CD14-positive monocyte (primary cell): ENCODE data around the gene TPM1. TPM values are rescaled to one million over a fixed set of nuclear protein-coding genes. Genes with fewer than 3 reads are reported as not detected.

Experiments used
- DNase-seq, 3 donors: peaks; one replicate each; pipeline ENCODE4 v3.0.0-alpha.2; 2011 to 2022
- H2AFZ ChIP-seq: 2 replicates; pipeline ENCODE4 v1.6.0; 2012; ENCODE audit warnings: mild to moderate bottlenecking, low read depth, low read length, inconsistent platforms; ENCODE audit not compliant: insufficient read depth, poor library complexity, severe bottlenecking
- H3K27ac ChIP-seq, 2 donors: 1 replicate in 1 of 2; 2 replicates in 1 of 2; pipeline ENCODE4 v1.5.1; 2012 to 2013; ENCODE audit warnings: low read length in 2 of 2, control low read depth in 1 of 2, inconsistent platforms in 1 of 2, low read depth in 1 of 2, mild to moderate bottlenecking in 1 of 2
- H3K27me3 ChIP-seq, 2 donors: one replicate each; pipeline versions ENCODE4 v1.6.0 to v1.6.1; 2011 to 2013; ENCODE audit warnings: low read length in 2 of 2; ENCODE audit not compliant: control insufficient read depth in 2 of 2, insufficient read depth in 2 of 2
- H3K36me3 ChIP-seq, 2 donors: replicated peaks in 1 of 2; 1 replicate in 1 of 2; 2 replicates in 1 of 2; pipeline versions ENCODE4 v1.5.1 to v1.6.1; 2012 to 2013; ENCODE audit warnings: low read length in 2 of 2, control low read depth in 1 of 2, inconsistent platforms in 1 of 2, mild to moderate bottlenecking in 1 of 2; ENCODE audit not compliant: insufficient read depth in 2 of 2, control insufficient read depth in 1 of 2
- H3K4me1 ChIP-seq, 2 donors: 1 replicate in 1 of 2; 2 replicates in 1 of 2; pipeline versions ENCODE4 v1.5.1 to v1.6.1; 2012 to 2013; ENCODE audit warnings: low read length in 2 of 2, control low read depth in 1 of 2, inconsistent platforms in 1 of 2, mild to moderate bottlenecking in 1 of 2, moderate library complexity in 1 of 2; ENCODE audit not compliant: insufficient read depth in 2 of 2, control insufficient read depth in 1 of 2
- H3K4me2 ChIP-seq: replicated peaks from 2 replicates; pipeline ENCODE3; 2012; ENCODE audit warnings: low read length, moderate library complexity, mild to moderate bottlenecking; ENCODE audit not compliant: poor library complexity, severe bottlenecking; ENCODE audit errors: extremely low read depth
- H3K4me3 ChIP-seq, 3 experiments: fragments of 200-600 bp in 1 of 3; sonication (generic) in 1 of 3; replicated peaks in 1 of 3; 1 replicate in 2 of 3; 2 replicates in 1 of 3; pipeline ENCODE4 v1.5.1; 2011 to 2013; ENCODE audit warnings: low read length in 3 of 3, mild to moderate bottlenecking in 3 of 3, control low read depth in 2 of 3, low read depth in 2 of 3, inconsistent platforms in 1 of 3, moderate library complexity in 1 of 3
- H3K79me2 ChIP-seq: 2 replicates; pipeline ENCODE4 v1.6.0; 2012; ENCODE audit warnings: mild to moderate bottlenecking, control low read depth, inconsistent platforms, low read length, moderate library complexity; ENCODE audit not compliant: insufficient read depth
- H3K9ac ChIP-seq: 2 replicates; pipeline ENCODE4 v1.6.0; 2017; ENCODE audit warnings: low read length, mild to moderate bottlenecking; ENCODE audit not compliant: insufficient read depth, poor library complexity, severe bottlenecking
- H3K9me3 ChIP-seq, 2 donors: replicated peaks in 1 of 2; 1 replicate in 1 of 2; 2 replicates in 1 of 2; pipeline versions ENCODE4 v1.5.1 to v1.6.1; 2012 to 2013; ENCODE audit warnings: low read length in 2 of 2, control low read depth in 1 of 2; ENCODE audit not compliant: control insufficient read depth in 1 of 2, insufficient read depth in 1 of 2
- H4K20me1 ChIP-seq: 2 replicates; pipeline ENCODE4 v1.6.0; 2012; ENCODE audit warnings: mild to moderate bottlenecking, low read length, control low read depth, moderate library complexity; ENCODE audit not compliant: insufficient read depth
- H3K27ac Mint-ChIP-seq, 7 donors: one replicate each; pipeline ENCODE4 v1.8.0; 2020; ENCODE audit warnings: mild to moderate bottlenecking in 7 of 7, mixed read lengths in 7 of 7, moderate library complexity in 6 of 7, inconsistent platforms in 2 of 7
- H3K27me3 Mint-ChIP-seq, 3 donors: one replicate each; pipeline ENCODE4 v1.8.0; 2021 to 2022; ENCODE audit warnings: low read depth in 3 of 3, mild to moderate bottlenecking in 3 of 3, mixed read lengths in 3 of 3, moderate library complexity in 3 of 3, inconsistent platforms in 1 of 3
- H3K36me3 Mint-ChIP-seq, 2 donors: one replicate each; pipeline ENCODE4 v1.8.0; 2020; ENCODE audit warnings: mixed read lengths in 2 of 2, inconsistent platforms in 1 of 2, mild to moderate bottlenecking in 1 of 2
- H3K4me1 Mint-ChIP-seq: one replicate; pipeline ENCODE4 v1.8.0; 2020; ENCODE audit warnings: mild to moderate bottlenecking, mixed read lengths
- H3K4me3 Mint-ChIP-seq, 2 donors: one replicate each; pipeline ENCODE4 v1.8.0; 2020; ENCODE audit warnings: mild to moderate bottlenecking in 2 of 2, mixed read lengths in 2 of 2, moderate library complexity in 1 of 2
- H3K9me3 Mint-ChIP-seq, 7 donors: one replicate each; pipeline ENCODE4 v1.8.0; 2020 to 2022; ENCODE audit warnings: mixed read lengths in 7 of 7, mild to moderate bottlenecking in 6 of 7, moderate library complexity in 6 of 7, inconsistent platforms in 2 of 7
- WGBS: methylation state at CpG from one replicate; pipeline ENCODE4 v1.1.5; 2013; ENCODE audit warnings: missing lambda C conversion rate; ENCODE audit not compliant: insufficient coverage; 5-methylcytosine and 5-hydroxymethylcytosine counted together
- intact Hi-C, 2 donors: fragments of 100-400 bp; cut with micrococcal nuclease; formaldehyde crosslinking; loops; one replicate each; pipeline versions ENCODE4 v1.15.0 to v1.15.1; 2023
- polyA plus RNA-seq, 3 donors: library from polyadenylated mRNA; depleted of rRNA in 1 of 3; unstranded in 2 of 3; stranded (reverse) in 1 of 3; fragments of 300-500 nt in 2 of 3; fragments of >200 nt in 1 of 3; fragmentation: Illumina TruSeq in 2 of 3; gene quantifications; 1 replicate in 2 of 3; 2 replicates in 1 of 3; pipeline ENCODE4 v1.2.3, GENCODE V29; 2012 to 2021
- TF ChIP-seq, protein P1 (sequence below): fragments of 200-600 bp; IDR thresholded peaks from one replicate; pipeline ENCODE4 v1.8.0; 2022; ENCODE audit warnings: antibody characterized with exemption, mild to moderate bottlenecking

The TPM1 gene
- polyA plus RNA-seq, 3 donors, result 11.7 to 15.9 (median 11.9) TPM

DNA sequence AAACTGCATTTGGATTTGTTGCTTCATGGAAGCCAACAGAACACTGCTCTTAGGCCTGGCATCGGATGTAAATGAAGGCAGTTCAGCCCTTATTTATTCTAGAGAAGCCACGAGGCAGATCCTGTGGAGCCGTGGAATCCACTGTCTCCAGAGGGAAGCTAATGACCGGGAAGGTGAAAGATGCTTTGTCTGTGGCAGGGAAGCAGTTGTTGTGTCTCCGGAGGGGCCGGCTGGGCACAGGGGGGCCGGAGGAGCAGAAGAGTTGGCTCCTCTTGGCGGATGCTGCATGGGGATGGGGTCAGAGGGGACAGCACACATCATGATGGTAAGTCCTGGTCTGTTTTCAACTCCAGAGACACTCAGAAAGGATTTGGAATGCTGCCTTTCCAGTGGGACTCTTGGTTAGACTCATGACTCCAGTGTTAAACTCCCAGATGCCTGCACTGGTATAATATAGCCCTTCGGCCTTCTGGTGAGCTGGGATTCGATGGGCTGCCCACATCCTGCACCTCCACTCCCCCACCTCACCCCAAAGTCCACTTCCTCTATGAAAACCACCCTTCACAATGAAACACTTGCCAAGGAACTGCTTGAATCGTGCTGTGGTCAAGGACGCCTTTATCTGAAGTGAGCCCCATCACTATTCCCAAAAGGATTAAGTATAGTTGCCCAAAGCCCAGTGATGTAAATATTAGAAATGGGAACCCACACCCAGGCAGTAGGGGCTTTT, 33.6 kb downstream of the TPM1 start:
- no peak for DNase-seq
- no peak overlapping the region for H3K27ac Mint-ChIP-seq
- H3K9me3 ChIP-seq, result no peaks in the 10 kb centered on the region
- H3K27me3 Mint-ChIP-seq, result peaks cover 0 to 13% (median 6%) of the 10 kb centered on the region in 3 donors
- TF ChIP-seq, protein P1, sequence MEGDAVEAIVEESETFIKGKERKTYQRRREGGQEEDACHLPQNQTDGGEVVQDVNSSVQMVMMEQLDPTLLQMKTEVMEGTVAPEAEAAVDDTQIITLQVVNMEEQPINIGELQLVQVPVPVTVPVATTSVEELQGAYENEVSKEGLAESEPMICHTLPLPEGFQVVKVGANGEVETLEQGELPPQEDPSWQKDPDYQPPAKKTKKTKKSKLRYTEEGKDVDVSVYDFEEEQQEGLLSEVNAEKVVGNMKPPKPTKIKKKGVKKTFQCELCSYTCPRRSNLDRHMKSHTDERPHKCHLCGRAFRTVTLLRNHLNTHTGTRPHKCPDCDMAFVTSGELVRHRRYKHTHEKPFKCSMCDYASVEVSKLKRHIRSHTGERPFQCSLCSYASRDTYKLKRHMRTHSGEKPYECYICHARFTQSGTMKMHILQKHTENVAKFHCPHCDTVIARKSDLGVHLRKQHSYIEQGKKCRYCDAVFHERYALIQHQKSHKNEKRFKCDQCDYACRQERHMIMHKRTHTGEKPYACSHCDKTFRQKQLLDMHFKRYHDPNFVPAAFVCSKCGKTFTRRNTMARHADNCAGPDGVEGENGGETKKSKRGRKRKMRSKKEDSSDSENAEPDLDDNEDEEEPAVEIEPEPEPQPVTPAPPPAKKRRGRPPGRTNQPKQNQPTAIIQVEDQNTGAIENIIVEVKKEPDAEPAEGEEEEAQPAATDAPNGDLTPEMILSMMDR, result no peak
- no peaks in the 10 kb centered on the region for H3K36me3 ChIP-seq
- H3K27me3 ChIP-seq, result no peaks in the 10 kb centered on the region
- no peak overlapping the region for H2AFZ ChIP-seq
- no peak overlapping the region for H3K4me2 ChIP-seq
- H3K9me3 Mint-ChIP-seq, result peaks cover 0 to 1% (median 0%) of the 10 kb centered on the region in 7 donors
- H4K20me1 ChIP-seq, result no peaks in the 10 kb centered on the region
- 69% methylated on average over 10 of the region's 12 CpGs for WGBS
- no peak overlapping the region for H3K4me3 ChIP-seq
- H3K9ac ChIP-seq, result no peak overlapping the region
- H3K27ac ChIP-seq, result no peak overlapping the region
- H3K4me1 ChIP-seq, result no peaks in the 10 kb centered on the region
- intact Hi-C loops, result no loop called here
- peaks cover under 1 to 1% of the 10 kb centered on the region in 2 donors for H3K36me3 Mint-ChIP-seq
- no peak overlapping the region for H3K4me3 Mint-ChIP-seq
- H3K79me2 ChIP-seq, result no peaks in the 10 kb centered on the region
- peaks cover 6% of the 10 kb centered on the region for H3K4me1 Mint-ChIP-seq

DNA sequence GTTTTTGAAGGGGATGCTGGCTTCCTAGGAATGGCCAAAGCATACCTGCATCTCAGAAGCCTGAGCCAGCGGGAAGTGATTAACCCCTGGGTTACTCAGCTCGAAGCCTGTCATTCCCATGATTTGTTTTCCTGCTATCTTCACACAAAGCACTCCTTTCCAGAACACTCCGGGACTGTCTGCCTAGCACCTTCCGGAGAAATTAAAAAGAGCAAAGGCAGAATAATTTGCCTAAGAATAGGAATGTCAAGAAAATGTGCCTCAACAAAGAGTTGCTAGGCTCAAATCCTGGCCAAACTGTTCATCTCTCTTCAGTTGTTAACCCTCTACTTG, 34.1 kb downstream of the TPM1 start:
- H2AFZ ChIP-seq, result no peak overlapping the region
- intact Hi-C loops, result no loop called here
- no peaks in the 10 kb centered on the region for H3K79me2 ChIP-seq
- H3K4me2 ChIP-seq, result no peak overlapping the region
- H3K27ac Mint-ChIP-seq, result no peak overlapping the region
- peaks cover 6% of the 10 kb centered on the region for H3K4me1 Mint-ChIP-seq
- no peak overlapping the region for H3K9ac ChIP-seq
- no peak for DNase-seq
- TF ChIP-seq, protein P1, result no peak
- no peaks in the 10 kb centered on the region for H3K4me1 ChIP-seq
- no peak overlapping the region for H3K4me3 ChIP-seq
- H3K27me3 Mint-ChIP-seq, result peaks cover 2 to 13% (median 6%) of the 10 kb centered on the region in 3 donors
- no peaks in the 10 kb centered on the region for H3K36me3 Mint-ChIP-seq
- no peaks in the 10 kb centered on the region for H3K9me3 ChIP-seq
- no peak overlapping the region for H3K4me3 Mint-ChIP-seq
- WGBS, result 100% methylated on average over 1 of the region's 4 CpGs
- no peaks in the 10 kb centered on the region for H3K27me3 ChIP-seq
- H3K27ac ChIP-seq, result no peak overlapping the region
- peaks cover 0 to 1% (median 0%) of the 10 kb centered on the region in 7 donors for H3K9me3 Mint-ChIP-seq
- H3K36me3 ChIP-seq, result no peaks in the 10 kb centered on the region
- H4K20me1 ChIP-seq, result no peaks in the 10 kb centered on the region
